HepG2 (cell line): Measurements from ENCODE around the gene MIA2. TPM values are rescaled to one million over a fixed set of nuclear protein-coding genes. Genes with fewer than 3 reads are reported as not detected.

Experiments
- CAMTA2 ChIP-seq: sonication (generic); formaldehyde crosslinking; IDR thresholded peaks from 2 replicates; pipeline ENCODE4 v1.4.0; 2020; ENCODE audit warnings: mild to moderate bottlenecking, missing genetic modification reagents, borderline replicate concordance
- DZIP1 ChIP-seq: sonication (generic); formaldehyde crosslinking; IDR thresholded peaks from 2 replicates; pipeline ENCODE4 v1.5.0; 2020; ENCODE audit warnings: mild to moderate bottlenecking, missing genetic modification reagents
- EP300 ChIP-seq, 3 experiments: sonication (generic) in 1 of 3; formaldehyde crosslinking in 1 of 3; IDR thresholded peaks; 2 replicates each; pipeline versions ENCODE4 v1.5.1 to v1.6.1; 2011 to 2020; ENCODE audit warnings: low read depth in 2 of 3, low read length in 2 of 3, borderline replicate concordance in 1 of 3, improper control_type of control experiment in 1 of 3, mild to moderate bottlenecking in 1 of 3, missing genetic modification reagents in 1 of 3, moderate library complexity in 1 of 3
- HINFP ChIP-seq: sonication (generic); formaldehyde crosslinking; IDR thresholded peaks from 2 replicates; pipeline ENCODE4 v1.4.0; 2020; ENCODE audit warnings: low read depth, mild to moderate bottlenecking, missing genetic modification reagents
- HOXA5 ChIP-seq: sonication (generic); formaldehyde crosslinking; IDR thresholded peaks from 2 replicates; pipeline ENCODE4 v1.4.0; 2020; ENCODE audit warnings: missing genetic modification reagents
- MYNN ChIP-seq: sonication (generic); formaldehyde crosslinking; IDR thresholded peaks from 2 replicates; pipeline ENCODE4 v1.4.0; 2020; ENCODE audit warnings: mild to moderate bottlenecking, low read depth, missing genetic modification reagents
- ZBTB49 ChIP-seq: sonication (generic); formaldehyde crosslinking; IDR thresholded peaks from 2 replicates; pipeline ENCODE4 v1.4.0; 2020; ENCODE audit warnings: missing genetic modification reagents, borderline replicate concordance
- ZNF234 ChIP-seq: sonication (generic); formaldehyde crosslinking; conservative IDR thresholded peaks from 2 replicates; pipeline ENCODE4 v1.5.1; 2020; ENCODE audit warnings: mild to moderate bottlenecking, missing genetic modification reagents
- ZNF296 ChIP-seq: sonication (generic); formaldehyde crosslinking; conservative IDR thresholded peaks from 2 replicates; pipeline ENCODE4 v1.5.0; 2020; ENCODE audit warnings: mild to moderate bottlenecking, missing genetic modification reagents
- ZNF30 ChIP-seq: sonication (generic); formaldehyde crosslinking; IDR thresholded peaks from 2 replicates; pipeline ENCODE4 v1.5.0; 2020; ENCODE audit warnings: mild to moderate bottlenecking, missing genetic modification reagents
- ZNF674 ChIP-seq: sonication (generic); formaldehyde crosslinking; IDR thresholded peaks from 2 replicates; pipeline ENCODE4 v1.5.0; 2020; ENCODE audit warnings: low read depth, mild to moderate bottlenecking, missing genetic modification reagents
- ZNF781 ChIP-seq: sonication (generic); formaldehyde crosslinking; IDR thresholded peaks from 2 replicates; pipeline ENCODE4 v1.5.1; 2020; ENCODE audit warnings: borderline replicate concordance, mild to moderate bottlenecking, missing genetic modification reagents; ENCODE audit errors: not compliant biosample characterization
- ZNF883 ChIP-seq: sonication (generic); formaldehyde crosslinking; IDR thresholded peaks from 2 replicates; pipeline ENCODE4 v1.5.1; 2020; ENCODE audit warnings: mild to moderate bottlenecking, missing genetic modification reagents; ENCODE audit errors: not compliant biosample characterization
- ZSCAN29 ChIP-seq: sonication (generic); formaldehyde crosslinking; conservative IDR thresholded peaks from 2 replicates; pipeline ENCODE4 v1.4.0; 2020; ENCODE audit warnings: mild to moderate bottlenecking, missing genetic modification reagents
- polyA plus RNA-seq, 8 experiments: library from polyadenylated mRNA; depleted of rRNA in 3 of 8; stranded (reverse) in 7 of 8; unstranded in 1 of 8; fragments of >200 nt; fragmentation: Illumina TruSeq in 4 of 8; extraction: Trizol in 4 of 8; gene quantifications; 2 replicates each; pipeline versions ENCODE4 v1.2.1 to v1.2.3, GENCODE V29; 2011 to 2016; ENCODE audit warnings: low read depth in 4 of 8, missing spikeins in 1 of 8, mixed read lengths in 1 of 8; ENCODE audit not compliant: insufficient read depth in 1 of 8
- total RNA-seq, 5 experiments: library from RNA; depleted of rRNA; stranded (reverse); fragments of >200 nt; fragmentation: Illumina TruSeq; extraction: Trizol; gene quantifications; 2 replicates each; pipeline ENCODE4 v1.2.3, GENCODE V29; 2016; ENCODE audit warnings: low read depth in 1 of 5
- TF ChIP-seq, protein P1 (sequence below): sonication (generic); formaldehyde crosslinking; IDR thresholded peaks from 2 replicates; pipeline ENCODE4 v1.4.0; 2020; ENCODE audit warnings: missing genetic modification reagents

MIA2 gene
- total and polyA plus RNA-seq, 2 of the 13 experiments (the other 11 are each of a cell fraction or from before 2014, with no cell fraction given), result 134 to 158 TPM

DNA sequence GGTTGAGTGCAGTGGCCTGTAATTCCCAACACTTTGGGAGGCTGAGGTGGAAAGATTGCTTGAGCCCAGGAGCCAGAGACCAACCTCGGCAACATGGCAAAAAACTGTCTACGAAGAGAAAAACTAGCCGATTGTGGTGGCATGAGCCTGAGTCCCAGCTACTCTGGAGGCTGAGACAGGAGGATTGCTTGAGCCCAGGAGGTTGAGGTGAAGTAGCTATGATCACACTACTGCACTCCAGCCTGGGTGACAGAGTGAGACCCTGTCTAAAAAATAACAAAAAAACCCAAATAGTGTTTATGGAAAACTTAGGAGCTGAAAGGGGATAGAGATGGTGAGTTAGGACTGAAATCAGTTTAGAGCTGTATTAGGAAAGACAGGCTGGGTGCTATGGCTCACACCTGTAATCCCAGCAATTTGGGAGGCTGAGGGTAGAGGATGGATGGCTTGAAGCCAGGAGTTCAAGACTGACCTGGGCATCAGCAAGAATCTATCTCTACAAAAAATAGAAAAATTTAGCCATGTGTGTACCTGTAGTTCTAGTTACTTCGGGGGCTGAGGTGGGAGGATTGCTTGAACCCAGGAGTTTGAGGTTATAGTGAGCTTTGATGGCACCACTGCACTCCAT is 49.0 kb upstream of the MIA2 start (continued):
- TF ChIP-seq, protein P1, sequence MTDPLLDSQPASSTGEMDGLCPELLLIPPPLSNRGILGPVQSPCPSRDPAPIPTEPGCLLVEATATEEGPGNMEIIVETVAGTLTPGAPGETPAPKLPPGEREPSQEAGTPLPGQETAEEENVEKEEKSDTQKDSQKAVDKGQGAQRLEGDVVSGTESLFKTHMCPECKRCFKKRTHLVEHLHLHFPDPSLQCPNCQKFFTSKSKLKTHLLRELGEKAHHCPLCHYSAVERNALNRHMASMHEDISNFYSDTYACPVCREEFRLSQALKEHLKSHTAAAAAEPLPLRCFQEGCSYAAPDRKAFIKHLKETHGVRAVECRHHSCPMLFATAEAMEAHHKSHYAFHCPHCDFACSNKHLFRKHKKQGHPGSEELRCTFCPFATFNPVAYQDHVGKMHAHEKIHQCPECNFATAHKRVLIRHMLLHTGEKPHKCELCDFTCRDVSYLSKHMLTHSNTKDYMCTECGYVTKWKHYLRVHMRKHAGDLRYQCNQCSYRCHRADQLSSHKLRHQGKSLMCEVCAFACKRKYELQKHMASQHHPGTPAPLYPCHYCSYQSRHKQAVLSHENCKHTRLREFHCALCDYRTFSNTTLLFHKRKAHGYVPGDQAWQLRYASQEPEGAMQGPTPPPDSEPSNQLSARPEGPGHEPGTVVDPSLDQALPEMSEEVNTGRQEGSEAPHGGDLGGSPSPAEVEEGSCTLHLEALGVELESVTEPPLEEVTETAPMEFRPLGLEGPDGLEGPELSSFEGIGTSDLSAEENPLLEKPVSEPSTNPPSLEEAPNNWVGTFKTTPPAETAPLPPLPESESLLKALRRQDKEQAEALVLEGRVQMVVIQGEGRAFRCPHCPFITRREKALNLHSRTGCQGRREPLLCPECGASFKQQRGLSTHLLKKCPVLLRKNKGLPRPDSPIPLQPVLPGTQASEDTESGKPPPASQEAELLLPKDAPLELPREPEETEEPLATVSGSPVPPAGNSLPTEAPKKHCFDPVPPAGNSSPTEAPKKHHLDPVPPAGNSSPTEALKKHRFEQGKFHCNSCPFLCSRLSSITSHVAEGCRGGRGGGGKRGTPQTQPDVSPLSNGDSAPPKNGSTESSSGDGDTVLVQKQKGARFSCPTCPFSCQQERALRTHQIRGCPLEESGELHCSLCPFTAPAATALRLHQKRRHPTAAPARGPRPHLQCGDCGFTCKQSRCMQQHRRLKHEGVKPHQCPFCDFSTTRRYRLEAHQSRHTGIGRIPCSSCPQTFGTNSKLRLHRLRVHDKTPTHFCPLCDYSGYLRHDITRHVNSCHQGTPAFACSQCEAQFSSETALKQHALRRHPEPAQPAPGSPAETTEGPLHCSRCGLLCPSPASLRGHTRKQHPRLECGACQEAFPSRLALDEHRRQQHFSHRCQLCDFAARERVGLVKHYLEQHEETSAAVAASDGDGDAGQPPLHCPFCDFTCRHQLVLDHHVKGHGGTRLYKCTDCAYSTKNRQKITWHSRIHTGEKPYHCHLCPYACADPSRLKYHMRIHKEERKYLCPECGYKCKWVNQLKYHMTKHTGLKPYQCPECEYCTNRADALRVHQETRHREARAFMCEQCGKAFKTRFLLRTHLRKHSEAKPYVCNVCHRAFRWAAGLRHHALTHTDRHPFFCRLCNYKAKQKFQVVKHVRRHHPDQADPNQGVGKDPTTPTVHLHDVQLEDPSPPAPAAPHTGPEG, result no peak
- TF ChIP-seq ZNF296 (CRISPR knock-in tag) (0 out of 2 replicates have a peak, but pooled peaks have one; percentile 23), HOXA5 (peak; percentile 13; the same call in 1 of the 2 replicates), ZNF234 (CRISPR knock-in tag) (no peak), DZIP1 (CRISPR knock-in tag) (no peak), EP300 (IDR thresholded peaks at IDR 0.05; ENCODE audit: low read depth in 2 of 2, low read length in 2 of 2) (no peak), EP300 (CRISPR knock-in tag; IDR thresholded peaks at IDR 0.05; ENCODE audit: borderline replicate concordance) (0 out of 2 replicates have a peak, but pooled peaks have one; percentile 29), MYNN (CRISPR knock-in tag) (peak; percentile 53; the same call in 1 of the 2 replicates), ZNF674 (CRISPR knock-in tag) (no peak), ZNF781 (CRISPR knock-in tag) (no peak), ZNF30 (0 out of 2 replicates have a peak, but pooled peaks have one; percentile 26), HINFP (CRISPR knock-in tag) (no peak), ZSCAN29 (no peak), CAMTA2 (0 out of 2 replicates have a peak, but pooled peaks have one; percentile 46), ZBTB49 (0 out of 2 replicates have a peak, but pooled peaks have one; percentile 30), ZNF883 (CRISPR knock-in tag) (peak; percentile 45)
